NCI-H1092 (cell line): Measurements from ENCODE around the gene NUTM2G.
"Not testable (repeated sequence)": the region's sequence is repeated elsewhere in the genome, so short reads cannot be mapped to it uniquely, and the experiment has no call there.

Experiments used
- DNase-seq: peaks from one replicate; lab custom pipeline; 2025; lab: John Stamatoyannopoulos, UW

Gene NUTM2G, protein sequence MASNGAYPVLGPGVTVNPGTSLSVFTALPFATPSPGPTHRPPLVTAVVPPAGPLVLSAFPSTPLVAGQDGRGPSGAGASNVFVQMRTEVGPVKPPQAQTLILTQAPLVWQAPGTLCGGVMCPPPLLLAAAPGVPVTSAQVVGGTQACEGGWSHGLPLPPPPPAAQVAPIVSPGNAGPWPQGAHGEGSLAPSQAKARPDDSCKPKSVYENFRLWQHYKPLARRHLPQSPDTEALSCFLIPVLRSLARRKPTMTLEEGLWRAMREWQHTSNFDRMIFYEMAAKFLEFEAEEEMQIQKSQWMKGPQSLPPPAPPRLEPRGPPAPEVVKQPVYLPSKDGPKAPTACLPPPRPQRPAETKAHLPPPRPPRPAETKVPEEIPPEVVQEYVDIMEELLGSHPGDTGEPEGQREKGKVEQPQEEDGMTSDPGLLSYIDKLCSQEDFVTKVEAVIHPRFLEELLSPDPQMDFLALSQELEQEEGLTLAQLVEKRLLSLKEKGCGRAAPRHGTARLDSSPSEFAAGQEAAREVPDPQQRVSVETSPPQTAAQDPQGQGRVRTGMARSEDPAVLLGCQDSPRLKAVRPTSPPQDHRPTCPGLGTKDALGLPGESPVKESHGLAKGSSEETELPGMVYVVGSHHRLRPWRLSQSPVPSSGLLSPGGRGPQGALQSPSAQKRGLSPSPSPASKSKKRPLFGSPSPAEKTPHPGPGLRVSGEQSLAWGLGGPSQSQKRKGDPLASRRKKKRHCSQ

DNA sequence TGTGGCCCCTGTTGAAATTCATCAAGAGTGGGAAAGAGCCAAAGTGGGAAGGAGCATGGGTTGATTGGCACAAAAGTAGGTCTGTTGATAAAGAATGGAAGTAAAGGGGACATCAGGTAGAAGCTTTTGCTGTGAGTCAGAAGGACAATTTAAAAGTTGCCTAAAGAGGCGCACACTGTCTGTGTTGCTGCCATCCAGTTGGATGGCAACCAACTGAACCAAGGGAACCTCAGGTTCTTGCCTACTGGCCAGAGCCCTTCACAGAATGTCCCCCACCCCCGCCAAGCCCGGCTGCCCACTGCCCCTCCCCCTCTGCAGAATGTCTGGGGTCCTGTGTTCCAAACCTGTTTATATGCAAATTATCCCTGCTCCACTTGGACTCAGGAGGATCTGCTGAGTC is at the start of gene NUTM2G:
TSS of gene NUTM2G (plus strand) at position 301 of the 400 bp plus-strand sequence. CDS start 182 bp downstream, outside the sequence.
- not testable (repeated sequence) for DNase-seq

DNA sequence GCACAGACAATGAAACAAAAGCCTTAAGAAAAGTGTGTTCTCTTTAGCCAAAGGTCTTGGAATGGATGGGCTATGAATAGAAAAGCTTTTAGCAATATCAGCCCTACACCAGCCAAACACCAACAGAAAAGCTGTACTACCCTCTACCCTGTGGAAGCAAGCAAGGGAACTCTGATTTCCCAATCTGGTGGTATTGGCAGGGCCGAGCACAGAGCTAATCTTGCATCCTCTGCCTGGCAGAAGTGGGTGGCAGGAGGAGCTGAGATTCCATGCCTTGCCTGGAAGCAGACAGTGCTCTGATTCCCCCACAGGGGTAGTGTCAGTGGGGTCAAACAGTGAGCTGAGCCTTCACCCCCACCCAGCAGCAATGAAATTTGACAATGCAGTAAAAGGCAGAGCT is 44.7 kb upstream of the NUTM2G start:
- no peak for DNase-seq

DNA sequence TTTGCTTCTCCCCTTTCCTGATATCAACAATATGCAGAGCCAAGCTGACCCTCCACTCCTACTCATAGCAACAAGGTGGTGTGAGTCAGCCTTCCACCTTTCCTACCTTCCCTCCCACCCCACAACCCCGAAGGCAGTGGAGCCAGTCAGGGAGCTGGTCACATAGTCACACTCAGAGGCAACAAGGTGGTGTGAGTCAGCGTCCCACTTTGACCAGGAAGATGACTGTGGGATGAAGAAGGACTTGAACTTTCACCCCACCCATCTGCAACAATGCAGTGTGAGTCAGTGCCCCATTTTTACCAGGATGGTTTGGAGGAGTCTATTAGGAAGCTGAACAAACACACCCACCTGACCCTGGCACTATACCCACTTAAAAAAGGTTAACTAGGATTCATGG is 44.2 kb upstream of the NUTM2G start:
- DNase-seq: no peak

DNA sequence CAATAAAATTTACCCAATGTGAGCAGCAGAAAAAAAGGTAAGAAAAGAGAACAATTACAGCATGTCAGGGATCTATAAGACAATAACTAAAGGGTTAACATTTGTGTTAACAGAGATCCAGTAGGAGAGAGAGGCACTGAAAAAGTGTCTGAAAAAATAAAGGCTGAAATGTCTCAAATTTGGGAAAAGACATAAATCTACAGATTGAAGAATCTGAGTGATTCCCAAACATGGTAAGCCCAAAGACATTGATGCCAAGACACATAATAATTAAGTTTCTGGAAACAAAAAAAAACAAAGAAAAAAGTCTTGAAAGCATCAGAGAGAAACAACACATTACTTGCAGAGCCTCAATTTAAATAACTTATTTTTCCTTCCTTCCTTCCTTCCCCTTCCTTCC is 43.2 kb upstream of the NUTM2G start:
- no peak for DNase-seq

DNA sequence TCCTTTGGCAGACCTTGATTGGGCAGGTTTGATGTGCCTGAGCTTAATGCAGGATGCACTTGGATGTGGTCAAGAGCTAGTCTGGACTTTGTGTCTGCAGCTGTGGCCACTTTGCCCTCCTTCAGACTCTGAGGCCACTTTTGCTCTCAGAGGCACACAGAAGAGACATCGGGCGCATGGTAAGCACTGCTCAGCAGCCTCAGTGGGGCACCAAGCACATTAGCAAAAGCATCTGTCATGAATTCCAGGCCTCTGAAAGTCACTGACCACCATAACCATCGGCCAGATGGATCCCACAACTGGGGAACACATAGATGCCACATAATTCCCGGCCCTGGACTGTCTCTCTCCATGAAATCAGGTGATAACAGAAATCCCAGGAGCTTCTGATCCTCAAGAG is 40.1 kb upstream of the NUTM2G start:
- DNase-seq: no peak

DNA sequence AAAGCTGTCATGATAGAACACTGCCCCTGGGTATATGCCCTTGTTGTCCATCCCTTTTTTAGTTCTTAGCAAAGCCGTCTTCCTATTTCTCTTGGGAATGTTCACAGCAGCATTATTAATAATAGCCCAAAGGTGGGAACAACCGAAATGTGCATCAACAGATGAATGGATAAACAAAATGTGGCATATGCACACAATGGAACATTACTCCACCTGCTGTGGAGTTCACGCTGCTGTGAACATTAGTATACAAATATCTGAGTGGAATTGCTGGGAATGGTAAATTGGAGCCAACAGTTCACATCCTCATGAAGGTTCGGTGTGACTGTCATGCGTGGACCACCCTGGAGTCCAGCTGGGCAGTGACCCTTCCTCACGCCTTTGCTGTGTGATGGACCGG is 36.5 kb upstream of the NUTM2G start:
- no peak for DNase-seq

DNA sequence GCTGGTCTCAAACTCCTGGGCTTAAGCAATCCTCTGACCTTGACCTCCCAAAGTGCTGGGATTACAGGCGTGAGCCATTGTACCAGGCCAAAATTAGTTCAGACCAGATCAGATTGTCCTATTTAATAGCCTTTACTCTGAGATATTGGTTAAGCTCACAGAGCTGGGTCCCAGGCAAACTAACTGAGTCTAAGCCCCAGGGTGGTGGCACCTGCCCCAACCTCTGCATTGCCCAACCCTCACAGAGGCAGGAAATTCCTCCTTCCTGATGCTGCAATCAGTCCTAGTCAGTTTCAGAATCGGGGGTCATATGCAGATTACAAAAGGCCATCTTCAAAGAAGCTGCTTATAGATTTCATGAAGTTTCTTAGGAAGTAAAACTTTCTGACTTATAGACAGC is 28.6 kb upstream of the NUTM2G start:
- not testable (repeated sequence) for DNase-seq

DNA sequence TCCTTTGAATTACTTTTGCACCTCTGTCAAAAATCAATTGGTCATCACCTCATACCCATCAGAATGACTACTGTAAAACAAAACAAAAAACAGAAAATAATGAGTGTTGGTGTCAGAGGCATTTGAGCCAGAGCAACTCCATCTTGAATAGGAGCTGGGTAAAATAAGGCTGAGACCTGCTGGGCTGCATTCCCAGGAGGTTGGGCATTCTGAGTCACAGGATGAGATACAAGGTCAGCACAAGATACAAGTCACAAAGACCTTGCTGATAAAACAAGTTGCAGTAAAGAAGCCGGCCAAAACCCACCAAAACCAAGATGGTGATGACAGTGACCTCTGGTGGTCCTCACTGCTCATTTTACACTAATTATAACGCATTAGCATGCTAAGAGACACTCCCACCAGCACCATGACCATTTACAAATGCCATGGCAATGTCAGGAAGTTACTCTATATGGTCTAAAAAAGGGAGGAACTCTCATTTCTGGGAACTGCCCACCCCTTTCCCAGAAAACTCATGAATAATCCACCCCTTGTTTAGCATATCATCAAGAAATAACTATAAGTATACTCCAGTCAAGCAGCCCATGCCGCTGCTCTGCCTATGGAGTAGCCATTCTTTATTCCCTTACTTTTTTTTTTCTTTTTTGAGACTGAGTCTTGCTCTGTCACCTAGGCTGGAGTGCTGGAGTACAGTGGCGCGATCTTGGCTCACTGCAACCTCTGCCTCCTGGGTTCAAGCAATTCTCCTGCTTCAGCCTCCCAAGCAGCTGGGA is 23.5 kb upstream of the NUTM2G start:
- DNase-seq: not testable (repeated sequence)

DNA sequence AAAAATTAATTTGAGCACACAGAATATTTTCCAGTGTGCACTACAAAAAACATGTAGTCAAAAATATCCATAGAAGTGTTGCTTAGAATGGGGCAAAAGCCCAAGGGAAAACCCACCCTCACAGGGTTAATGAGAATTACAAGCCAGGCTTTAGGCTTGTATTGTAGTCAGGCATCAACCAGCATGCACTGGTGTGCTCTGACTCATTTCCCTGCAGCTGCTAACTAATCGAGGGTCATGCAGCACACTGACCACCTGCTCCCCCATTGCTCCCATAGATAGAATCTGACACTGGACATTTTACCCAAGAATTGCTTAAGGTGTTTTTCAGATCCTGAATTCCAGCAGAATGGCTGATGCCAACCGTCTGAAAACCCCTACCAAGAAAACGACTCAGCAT is 20.2 kb upstream of the NUTM2G start:
- DNase-seq: not testable (repeated sequence)

DNA sequence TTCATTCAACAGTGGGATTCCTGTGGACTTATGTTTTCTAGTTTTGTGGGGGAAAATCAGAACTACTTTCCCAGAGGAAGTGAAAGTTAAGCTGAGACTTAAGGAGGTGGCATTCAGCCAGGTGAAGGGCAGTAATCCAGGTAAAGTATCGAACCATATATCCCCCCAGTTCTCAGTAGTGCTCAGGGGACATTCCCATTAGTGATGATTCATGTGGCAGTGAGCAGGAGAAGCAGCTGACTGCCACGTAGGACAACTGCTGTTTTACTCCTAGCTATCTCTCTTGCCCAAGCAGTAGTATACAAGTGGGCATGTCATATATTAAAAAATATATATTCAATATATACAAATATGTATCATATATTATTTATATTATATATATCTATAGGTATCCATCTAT is 13.1 kb upstream of the NUTM2G start:
- not testable (repeated sequence) for DNase-seq

DNA sequence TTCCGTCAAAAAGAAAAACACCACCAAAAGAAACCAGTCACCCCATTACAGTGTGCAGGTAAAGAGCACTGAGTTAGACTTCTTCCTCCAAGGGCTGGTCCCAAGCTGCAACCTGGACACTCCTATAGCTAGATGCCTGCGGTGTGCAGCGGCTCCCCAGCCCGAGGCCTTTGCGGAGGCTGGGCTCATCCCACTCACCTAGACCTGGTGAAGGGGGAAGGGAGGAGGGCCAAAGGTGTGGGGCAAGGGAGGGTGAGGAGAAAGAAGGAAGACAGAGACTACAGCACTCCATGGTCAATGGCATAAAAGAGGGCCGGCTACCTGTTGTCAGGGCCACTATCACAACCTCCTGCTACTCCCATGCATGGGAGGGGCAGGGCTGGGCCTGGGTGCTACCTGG is 12.1 kb upstream of the NUTM2G start:
- DNase-seq: not testable (repeated sequence)

DNA sequence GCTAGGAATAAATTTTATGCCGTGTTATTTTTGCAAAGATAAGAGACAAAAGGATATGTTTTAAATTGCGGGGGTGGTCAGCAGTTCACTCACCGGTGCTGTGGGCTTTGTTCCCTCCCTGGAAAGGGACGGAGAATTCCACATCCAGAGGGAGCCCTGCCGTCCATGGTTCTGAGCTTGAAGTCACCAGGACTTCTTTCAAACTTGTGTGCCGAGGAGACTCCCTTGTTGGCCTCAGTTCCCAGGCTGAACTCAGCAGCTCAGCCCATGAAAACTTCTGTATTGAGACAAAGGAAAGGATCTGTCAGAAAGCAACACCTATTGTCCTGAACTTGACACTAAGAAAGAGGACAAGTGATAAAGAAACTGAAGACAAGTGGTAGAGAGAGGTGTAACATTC is 10.1 kb upstream of the NUTM2G start:
- DNase-seq: not testable (repeated sequence)

DNA sequence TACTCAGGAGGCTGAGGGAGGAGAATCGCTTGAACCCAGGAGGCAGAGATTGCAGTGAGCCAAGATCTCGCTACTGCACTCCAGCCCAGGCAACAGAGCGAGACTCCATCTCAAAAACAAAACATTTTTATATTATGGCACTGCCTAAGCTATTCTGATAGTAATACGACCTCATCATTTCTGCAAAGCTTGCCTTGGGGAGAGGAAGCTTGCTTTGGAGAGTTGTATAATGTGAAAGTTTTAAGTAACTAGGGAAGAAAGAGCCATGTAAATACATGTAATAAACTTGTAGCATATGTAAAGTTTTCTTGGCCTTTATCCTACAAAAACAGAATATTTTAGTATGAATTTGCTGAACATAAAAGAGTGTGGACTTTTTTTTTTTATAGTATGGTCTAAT is 7.8 kb upstream of the NUTM2G start:
- not testable (repeated sequence) for DNase-seq

DNA sequence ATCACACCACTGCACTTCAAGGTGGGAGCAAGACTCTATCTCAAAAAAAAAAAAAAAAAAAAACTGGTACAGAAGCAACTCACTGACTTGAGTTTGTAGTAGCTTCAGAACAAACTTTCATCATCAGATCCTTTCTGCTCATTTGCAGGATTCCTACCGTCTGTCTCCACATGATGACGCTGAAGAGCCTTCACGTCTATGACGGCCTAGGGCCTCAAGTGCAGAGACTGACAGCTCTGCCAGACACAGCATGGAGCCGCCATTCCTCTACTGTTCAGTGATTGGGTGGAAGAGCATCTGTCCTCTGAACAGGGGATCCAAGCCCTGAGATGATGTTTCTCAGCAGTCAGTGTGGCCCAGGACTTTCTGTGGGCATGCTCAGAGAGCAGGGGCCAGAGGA is 3.1 kb upstream of the NUTM2G start:
- DNase-seq: not testable (repeated sequence)

DNA sequence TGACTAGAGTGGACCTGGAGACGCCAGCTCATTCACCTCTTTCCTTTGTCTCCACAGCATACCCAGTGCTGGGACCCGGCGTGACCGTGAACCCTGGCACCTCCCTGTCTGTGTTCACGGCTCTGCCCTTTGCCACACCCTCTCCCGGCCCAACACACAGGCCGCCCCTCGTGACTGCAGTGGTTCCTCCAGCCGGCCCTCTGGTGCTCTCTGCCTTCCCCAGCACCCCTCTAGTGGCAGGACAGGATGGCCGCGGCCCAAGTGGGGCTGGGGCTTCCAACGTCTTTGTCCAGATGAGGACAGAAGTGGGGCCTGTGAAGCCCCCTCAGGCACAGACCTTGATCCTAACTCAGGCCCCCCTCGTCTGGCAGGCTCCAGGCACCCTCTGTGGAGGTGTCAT is 3.0 kb downstream of the NUTM2G start:
- DNase-seq: not testable (repeated sequence)

DNA sequence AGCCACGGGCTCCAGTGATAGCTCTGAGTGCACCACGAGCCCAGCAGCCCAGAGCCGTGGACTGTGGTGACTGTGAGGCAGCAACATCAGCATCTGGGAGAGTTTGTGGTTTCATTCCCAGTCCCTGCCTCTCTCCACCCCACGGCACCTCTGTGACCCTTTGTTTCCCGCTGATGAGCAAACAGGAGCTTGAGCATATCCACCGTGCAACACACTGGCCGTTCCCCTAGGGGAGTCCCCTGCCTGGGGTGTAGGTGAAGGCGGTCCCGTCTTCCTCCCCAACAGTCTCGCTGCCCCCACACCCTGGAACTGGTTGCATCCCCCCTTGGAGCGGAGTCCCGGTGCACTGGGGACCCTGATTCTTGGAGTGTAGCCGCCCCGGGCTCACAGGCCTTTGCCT is 5.5 kb downstream of the NUTM2G start:
- not testable (repeated sequence) for DNase-seq

DNA sequence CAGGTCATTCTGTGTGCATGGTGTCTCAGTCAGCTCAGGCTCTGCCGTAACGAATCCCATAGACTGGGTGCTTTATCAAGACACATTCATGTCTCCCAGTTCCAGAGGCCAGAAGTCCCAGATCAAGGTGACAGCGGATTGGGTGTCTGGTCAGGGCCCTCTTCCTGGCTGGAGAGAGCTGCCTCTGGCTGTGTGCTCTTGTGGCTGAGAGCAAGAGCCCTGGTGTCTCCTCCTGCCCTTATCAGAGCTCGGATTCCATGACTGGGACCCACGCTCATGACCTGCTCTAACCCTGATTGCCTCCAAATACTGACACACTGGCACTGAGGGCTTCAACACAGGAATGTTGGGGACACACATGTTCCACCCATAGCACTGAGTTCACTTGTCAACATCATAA is 6.1 kb downstream of the NUTM2G start:
- not testable (repeated sequence) for DNase-seq

DNA sequence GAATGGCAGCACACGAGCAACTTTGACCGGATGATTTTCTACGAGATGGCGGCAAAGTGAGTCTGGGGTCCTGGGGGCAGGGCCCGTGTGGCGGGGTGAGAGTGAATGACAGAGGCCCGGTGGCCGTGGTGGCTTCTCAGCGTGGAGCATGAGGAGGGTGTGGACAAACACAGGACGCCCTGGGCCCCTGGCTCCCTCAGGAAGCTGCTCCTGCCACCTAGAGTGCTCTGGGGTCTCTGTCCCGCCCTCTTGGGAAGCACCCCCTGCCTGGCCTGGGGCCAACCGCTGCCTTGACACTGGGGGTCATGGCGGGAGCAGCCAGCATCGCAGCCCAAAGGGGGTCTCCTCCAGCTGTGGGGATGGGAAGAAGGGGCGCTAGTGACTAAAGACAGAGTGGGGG is 6.8 kb downstream of the NUTM2G start:
- not testable (repeated sequence) for DNase-seq

DNA sequence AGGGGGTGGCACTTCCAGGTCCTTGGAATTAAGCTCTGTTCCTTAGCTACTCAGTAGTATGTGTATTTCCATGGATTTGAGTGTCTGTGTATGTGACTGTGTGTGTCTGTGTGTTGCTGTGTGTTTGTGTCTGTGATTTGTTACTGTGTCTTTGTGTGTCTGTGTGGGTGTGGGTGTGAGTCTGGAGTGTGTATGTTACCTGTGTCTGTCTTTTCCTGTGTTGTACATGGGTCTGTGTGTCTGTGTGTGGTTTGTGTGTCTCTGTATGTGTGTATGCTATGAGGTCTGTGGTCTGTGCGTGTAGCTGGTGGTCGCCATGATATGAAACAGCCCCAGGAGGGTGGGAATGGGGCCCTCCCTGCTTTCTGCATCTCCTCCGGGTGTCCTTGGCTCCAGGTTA is 8.8 kb downstream of the NUTM2G start:
- not testable (repeated sequence) for DNase-seq

DNA sequence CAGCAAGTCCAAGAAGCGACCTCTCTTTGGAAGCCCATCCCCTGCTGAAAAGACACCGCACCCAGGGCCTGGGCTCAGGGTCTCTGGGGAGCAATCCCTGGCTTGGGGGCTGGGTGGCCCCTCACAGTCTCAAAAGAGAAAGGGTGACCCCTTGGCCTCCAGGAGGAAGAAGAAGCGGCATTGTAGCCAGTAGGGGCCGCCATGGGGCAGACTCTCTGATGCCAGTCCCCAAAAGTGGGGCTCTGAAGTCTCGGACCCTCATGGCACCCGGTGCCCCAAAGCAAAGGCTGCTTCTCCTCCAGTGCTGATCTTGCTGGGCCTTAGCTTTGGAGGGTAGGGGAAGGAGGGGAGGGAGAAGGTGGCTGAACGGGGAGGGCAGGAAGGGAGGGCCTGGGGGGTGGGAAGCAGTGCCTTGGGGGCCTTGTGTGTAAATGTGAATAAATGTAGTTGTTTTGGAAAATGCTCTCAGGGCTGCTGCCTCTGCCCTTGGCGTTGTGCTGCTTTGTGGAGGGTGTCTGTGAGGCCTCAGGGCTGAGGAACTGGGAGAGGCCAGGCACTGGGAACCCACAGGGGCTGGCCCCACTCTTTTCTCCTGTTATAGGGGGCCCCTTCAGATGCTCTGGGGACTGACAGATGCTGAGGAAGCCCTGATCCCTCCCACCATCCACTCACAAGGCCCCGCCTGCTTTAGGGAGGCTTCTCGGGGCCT is 10.5 kb downstream of the NUTM2G start:
- not testable (repeated sequence) for DNase-seq

DNA sequence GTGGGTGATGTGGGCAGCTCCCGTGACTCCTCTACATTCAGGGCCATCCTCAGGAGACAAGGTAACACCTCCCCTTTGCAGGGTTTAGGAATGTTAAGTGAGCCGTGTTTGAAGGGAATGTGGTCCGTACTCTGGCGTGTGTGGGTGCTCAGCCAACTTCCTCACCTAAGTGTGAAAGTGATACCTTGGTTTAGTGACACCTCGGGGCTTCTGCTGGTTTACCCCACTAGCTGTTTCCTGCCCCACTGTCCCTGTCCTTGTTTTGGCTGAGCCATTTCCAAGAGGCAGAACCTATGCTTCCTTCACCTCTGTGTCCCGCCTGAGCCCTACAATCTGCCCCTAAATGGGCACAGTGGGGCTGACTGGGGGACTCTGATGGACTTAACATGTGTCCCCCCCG is 12.3 kb downstream of the NUTM2G start:
- DNase-seq: not testable (repeated sequence)

DNA sequence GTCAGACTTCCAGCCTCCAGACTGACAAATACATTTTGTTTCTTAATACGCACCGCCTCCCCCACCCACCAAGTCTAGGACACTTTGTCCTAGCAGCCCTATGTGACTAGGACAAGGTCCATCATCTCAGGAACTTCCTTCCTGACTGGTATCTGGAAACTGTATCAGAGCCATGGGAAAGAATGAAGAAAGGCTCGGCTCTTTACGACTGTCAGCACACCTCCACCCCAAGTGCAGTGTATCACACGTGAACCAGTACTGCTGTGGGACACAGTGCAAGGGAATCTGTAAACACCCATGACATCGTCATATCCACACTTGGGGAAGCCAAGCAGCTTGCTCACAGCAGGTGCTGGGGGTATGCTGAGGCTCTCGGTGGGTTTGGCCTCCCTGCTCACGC is 13.0 kb downstream of the NUTM2G start:
- DNase-seq: not testable (repeated sequence)
